ENCODE measurements around the gene NDUFA6. TPM values are rescaled to one million over a fixed set of nuclear protein-coding genes. Genes with fewer than 3 reads are reported as not detected.

Gene NDUFA6
- total RNA-seq, 1 experiment from 2014 or later: 80.5 TPM

GRCh38 chr22:42066126-42066761, 24.3 kb downstream of the NDUFA6 start:
- intact Hi-C loops (cut with micrococcal nuclease): no loop called here
- H3K79me2 ChIP-seq (ENCODE audit: insufficient read depth, low read length): no peaks in the 10 kb centered on the region
- no peak overlapping the region for H3K4me3 ChIP-seq (replicated peaks in 1 of 2; ENCODE audit: low read depth in 1 of 2, low read length in 2 of 2)
- no peak overlapping the region for H3K9ac ChIP-seq (ENCODE audit: low read length)
- TF ChIP-seq POLR2A (IDR thresholded peaks at IDR 0.05; ENCODE audit: borderline replicate concordance, extremely low read depth, insufficient read depth, insufficient read length) (no peak), ELF1 (IDR thresholded peaks at IDR 0.05; ENCODE audit: borderline replicate concordance, low read depth) (no peak), EZH2phosphoT487 (IDR thresholded peaks at IDR 0.05; ENCODE audit: borderline replicate concordance) (no peak), REST (IDR thresholded peaks at IDR 0.05; ENCODE audit: low read depth) (no peak), RAD21 (IDR thresholded peaks at IDR 0.05; ENCODE audit: low read depth) (no peak), FOSL1 (IDR thresholded peaks at IDR 0.05; ENCODE audit: low read depth) (no peak), ATF3 (IDR thresholded peaks at IDR 0.05) (no peak), YY1 (IDR thresholded peaks at IDR 0.05; ENCODE audit: extremely low read depth, insufficient replicate concordance, low read depth, low read length) (no peak)
- no peak for DNase-seq (ENCODE audit: low read depth, low spot score)
- no peak overlapping the region for H3K27ac ChIP-seq (ENCODE audit: low read depth, low read length)
- H3K9me2 ChIP-seq (ENCODE audit: insufficient read depth): no peaks in the 10 kb centered on the region
- RAD21 ChIA-PET (ENCODE audit: low non-redundant PET in 1 of 2, low total read pairs in 2 of 2, uncharacterized antibody in 2 of 2, unreplicated experiment in 2 of 2): no interaction called here
- POLR2A ChIA-PET: no interaction called here
- no peak overlapping the region for H3K4me2 ChIP-seq (ENCODE audit: low read length)
- peaks cover 3 to 4% of the 10 kb centered on the region in 2 experiments for H3K36me3 ChIP-seq (ENCODE audit: control insufficient read depth in 1 of 2, insufficient read depth in 2 of 2, low read length in 2 of 2)
- no peak overlapping the region for H2AFZ ChIP-seq (ENCODE audit: low read depth, low read length, poor library complexity, severe bottlenecking)
- CTCF ChIA-PET: no interaction called here
- H3K27me3 ChIP-seq (ENCODE audit: insufficient read depth, low read length): no peaks in the 10 kb centered on the region
- BruUV-seq (replicated peaks): no TSS peak
- H3K9me3 ChIP-seq (ENCODE audit: control insufficient read depth in 1 of 2, insufficient read depth in 1 of 2, low read depth in 1 of 2, low read length in 2 of 2): no peaks in the 10 kb centered on the region
- H3K4me1 ChIP-seq (ENCODE audit: control insufficient read depth in 1 of 2, insufficient read depth in 2 of 2, low read length in 2 of 2): peaks cover 10 to 14% of the 10 kb centered on the region in 2 experiments
- ATAC-seq: no peak
- no peaks in the 10 kb centered on the region for H4K20me1 ChIP-seq (ENCODE audit: insufficient read depth)
